Keratinocyte (primary cell): ENCODE results near the gene TMA7. TPM values are rescaled to one million over a fixed set of nuclear protein-coding genes. Genes with fewer than 3 reads are reported as not detected.

Experiments used
- DNase-seq: peaks from one replicate; pipeline ENCODE4 v3.0.0-alpha.2; 2011; ENCODE audit warnings: low read depth, missing footprints, low spot score
- FAIRE-seq: peaks from 2 replicates; lab custom pipeline; 2011; peaks lifted over from hg19 to GRCh38; lab: Jason Lieb, UNC
- H2AFZ ChIP-seq: 2 replicates; pipeline ENCODE4 v1.6.0; 2012; ENCODE audit warnings: low read length, control low read depth, inconsistent platforms; ENCODE audit not compliant: control insufficient read depth
- H3K27ac ChIP-seq: 2 replicates; pipeline ENCODE4 v1.5.1; 2011; ENCODE audit warnings: low read length; ENCODE audit not compliant: control insufficient read depth, insufficient read depth
- H3K27me3 ChIP-seq: 3 replicates; pipeline ENCODE4 v1.6.0; 2011; ENCODE audit warnings: low read length; ENCODE audit not compliant: control insufficient read depth, insufficient read depth; ENCODE audit errors: extremely low read depth
- H3K36me3 ChIP-seq, 2 experiments: 2 replicates in 1 of 2; 3 replicates in 1 of 2; pipeline ENCODE4 v1.5.1; 2011; ENCODE audit warnings: low read length in 2 of 2, mild to moderate bottlenecking in 1 of 2; ENCODE audit not compliant: control insufficient read depth in 2 of 2, insufficient read depth in 2 of 2; ENCODE audit errors: extremely low read depth in 1 of 2
- H3K4me1 ChIP-seq: 3 replicates; pipeline ENCODE4 v1.5.1; 2011; ENCODE audit warnings: low read length; ENCODE audit not compliant: control insufficient read depth, insufficient read depth; ENCODE audit errors: extremely low read depth
- H3K4me2 ChIP-seq: 3 replicates; pipeline ENCODE4 v1.6.0; 2011; ENCODE audit warnings: low read depth, low read length; ENCODE audit not compliant: control insufficient read depth, insufficient read depth; ENCODE audit errors: extremely low read depth
- H3K4me3 ChIP-seq, 3 experiments: fragments of 200-600 bp in 1 of 3; sonication (generic) in 1 of 3; 2 replicates in 2 of 3; 3 replicates in 1 of 3; pipeline ENCODE4 v1.5.1; 2011 to 2016; ENCODE audit warnings: low read length in 3 of 3, mild to moderate bottlenecking in 3 of 3, control low read depth in 2 of 3, inconsistent platforms in 1 of 3, low read depth in 1 of 3, mixed read lengths in 1 of 3, mixed run types in 1 of 3, moderate library complexity in 1 of 3; ENCODE audit not compliant: control insufficient read depth in 2 of 3, insufficient read depth in 2 of 3; ENCODE audit errors: extremely low read depth in 1 of 3
- H3K79me2 ChIP-seq: 2 replicates; pipeline ENCODE4 v1.6.0; 2012; ENCODE audit warnings: low read length; ENCODE audit not compliant: control insufficient read depth, insufficient read depth
- H3K9ac ChIP-seq: 3 replicates; pipeline ENCODE4 v1.6.0; 2011; ENCODE audit warnings: low read length; ENCODE audit not compliant: control insufficient read depth, insufficient read depth; ENCODE audit errors: extremely low read depth
- H3K9me1 ChIP-seq: 3 replicates; pipeline ENCODE4 v1.6.0; 2011; ENCODE audit warnings: low read length; ENCODE audit not compliant: control insufficient read depth, insufficient read depth; ENCODE audit errors: extremely low read depth
- H3K9me3 ChIP-seq: 2 replicates; pipeline ENCODE4 v1.5.1; 2012; ENCODE audit warnings: low read depth, low read length; ENCODE audit not compliant: control insufficient read depth
- H4K20me1 ChIP-seq: 3 replicates; pipeline ENCODE4 v1.6.0; 2011; ENCODE audit warnings: low read length; ENCODE audit not compliant: control insufficient read depth, insufficient read depth; ENCODE audit errors: extremely low read depth
- EZH2 ChIP-seq: IDR thresholded peaks from one replicate; pipeline ENCODE4 v1.6.1; 2012; ENCODE audit warnings: inconsistent platforms, mild to moderate bottlenecking, low read length, moderate library complexity
- dilution Hi-C: fragments of 300-500 bp; cut with MboI; formaldehyde crosslinking; loops from one replicate; pipeline ENCODE4 v1.7.0; 2020; ENCODE audit warnings: low sequenced_read_pairs; ENCODE audit not compliant: extremely low pct_ligation_motif_present
- polyA plus RNA-seq, 5 experiments: library from polyadenylated mRNA; depleted of rRNA in 3 of 5; stranded (reverse) in 3 of 5; stranded (forward) in 1 of 5; unstranded in 1 of 5; fragments of >200 nt; gene quantifications; 1 replicate in 1 of 5; 2 replicates in 3 of 5; 3 replicates in 1 of 5; pipeline versions ENCODE4 v1.2.1 to v1.2.3, GENCODE V29; 2011 to 2012; ENCODE audit warnings: missing spikeins in 2 of 5, low read depth in 1 of 5, low replicate concordance in 1 of 5
- TF ChIP-seq, protein P1 (sequence below), 3 experiments: IDR thresholded peaks in 1 of 3; conservative IDR thresholded peaks in 1 of 3; optimal IDR thresholded peaks in 1 of 3; 2 replicates in 2 of 3; 3 replicates in 1 of 3; pipeline versions ENCODE3 to v1.5.1; 2011; ENCODE audit warnings: low read length in 3 of 3, mild to moderate bottlenecking in 3 of 3, moderate library complexity in 2 of 3, control low read depth in 1 of 3, inconsistent platforms in 1 of 3; ENCODE audit not compliant: insufficient read depth in 2 of 3; ENCODE audit errors: extremely low read depth in 1 of 3

The TMA7 gene
- polyA plus RNA-seq, 1 donor (not counting 4 experiments of a cell fraction or from before 2014, with no cell fraction given): 418 TPM

DNA sequence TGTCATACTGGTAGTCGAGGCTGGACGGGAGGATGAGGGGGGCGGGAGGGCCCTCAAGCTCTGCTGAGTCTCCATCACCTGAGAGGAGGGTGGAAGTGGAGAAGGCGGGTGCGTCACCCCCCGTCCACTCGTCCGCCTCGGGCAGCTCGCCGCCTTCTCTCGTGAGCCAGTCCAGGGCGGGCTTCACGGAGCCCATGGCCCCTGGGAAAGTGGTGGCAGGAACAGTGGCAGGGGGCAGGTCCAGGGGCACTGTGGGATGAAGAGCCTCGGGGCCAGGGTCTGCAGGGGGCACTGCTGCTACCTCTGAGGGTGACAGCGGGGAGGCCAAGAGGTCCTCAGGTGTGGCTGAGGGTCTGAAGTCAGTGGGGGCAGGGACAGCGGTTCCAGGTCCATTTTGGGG, 20.5 kb upstream of the TMA7 start:
- no peak for TF ChIP-seq EZH2
- TF ChIP-seq, protein P1, sequence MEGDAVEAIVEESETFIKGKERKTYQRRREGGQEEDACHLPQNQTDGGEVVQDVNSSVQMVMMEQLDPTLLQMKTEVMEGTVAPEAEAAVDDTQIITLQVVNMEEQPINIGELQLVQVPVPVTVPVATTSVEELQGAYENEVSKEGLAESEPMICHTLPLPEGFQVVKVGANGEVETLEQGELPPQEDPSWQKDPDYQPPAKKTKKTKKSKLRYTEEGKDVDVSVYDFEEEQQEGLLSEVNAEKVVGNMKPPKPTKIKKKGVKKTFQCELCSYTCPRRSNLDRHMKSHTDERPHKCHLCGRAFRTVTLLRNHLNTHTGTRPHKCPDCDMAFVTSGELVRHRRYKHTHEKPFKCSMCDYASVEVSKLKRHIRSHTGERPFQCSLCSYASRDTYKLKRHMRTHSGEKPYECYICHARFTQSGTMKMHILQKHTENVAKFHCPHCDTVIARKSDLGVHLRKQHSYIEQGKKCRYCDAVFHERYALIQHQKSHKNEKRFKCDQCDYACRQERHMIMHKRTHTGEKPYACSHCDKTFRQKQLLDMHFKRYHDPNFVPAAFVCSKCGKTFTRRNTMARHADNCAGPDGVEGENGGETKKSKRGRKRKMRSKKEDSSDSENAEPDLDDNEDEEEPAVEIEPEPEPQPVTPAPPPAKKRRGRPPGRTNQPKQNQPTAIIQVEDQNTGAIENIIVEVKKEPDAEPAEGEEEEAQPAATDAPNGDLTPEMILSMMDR (optimal IDR thresholded peaks at IDR 0.05 in 1 of 3, IDR thresholded peaks at IDR 0.05 in 1 of 3, conservative IDR thresholded peaks at IDR 0.05 in 1 of 3; ENCODE audit: extremely low read depth in 1 of 3, insufficient read depth in 2 of 3, low read length in 3 of 3): no peak
- H2AFZ ChIP-seq: no peak overlapping the region
- FAIRE-seq (no peak), DNase-seq (no peak)
- H3K27me3 ChIP-seq: no peaks in the 10 kb centered on the region
- no peak overlapping the region for H3K4me2 ChIP-seq
- H3K9me1 ChIP-seq: no peaks in the 10 kb centered on the region
- peaks cover 9% of the 10 kb centered on the region for H3K4me1 ChIP-seq
- no peak overlapping the region for H3K27ac ChIP-seq
- dilution Hi-C loops: no loop called here
- no peaks in the 10 kb centered on the region for H3K9me3 ChIP-seq
- H3K9ac ChIP-seq: no peak overlapping the region
- no peak overlapping the region for H3K4me3 ChIP-seq
- peaks cover 14% of the 10 kb centered on the region for H4K20me1 ChIP-seq
- H3K36me3 ChIP-seq: peaks cover 50 to 65% of the 10 kb centered on the region in 2 experiments
- H3K79me2 ChIP-seq: peaks cover 42% of the 10 kb centered on the region

- peaks cover 16% of the 10 kb centered on the region for H3K4me1 ChIP-seq
These were observed 19.5 kb upstream of the TMA7 start for GRCh38 chr3:48420561-48420960.

More at GRCh38 chr3:48420561-48420960, 19.5 kb upstream of the TMA7 start:
- no peak overlapping the region for H3K27ac ChIP-seq
- H3K4me2 ChIP-seq: no peak overlapping the region
- H3K9me1 ChIP-seq: no peaks in the 10 kb centered on the region
- no peak for DNase-seq
- H3K4me3 ChIP-seq: no peak overlapping the region
- no peak overlapping the region for H2AFZ ChIP-seq
- peaks cover 18% of the 10 kb centered on the region for H4K20me1 ChIP-seq
- dilution Hi-C loops: no loop called here
- no peak overlapping the region for H3K9ac ChIP-seq
- peaks cover 48 to 61% of the 10 kb centered on the region in 2 experiments for H3K36me3 ChIP-seq
- no peak for TF ChIP-seq EZH2
- TF ChIP-seq, protein P1 (optimal IDR thresholded peaks at IDR 0.05 in 1 of 3, IDR thresholded peaks at IDR 0.05 in 1 of 3, conservative IDR thresholded peaks at IDR 0.05 in 1 of 3; ENCODE audit: extremely low read depth in 1 of 3, insufficient read depth in 2 of 3, low read length in 3 of 3): no peak
- H3K79me2 ChIP-seq: peaks cover 52% of the 10 kb centered on the region
- no peak for FAIRE-seq
- H3K9me3 ChIP-seq: no peaks in the 10 kb centered on the region
- H3K27me3 ChIP-seq: no peaks in the 10 kb centered on the region
